ENCODE data around the gene ARHGEF3.

ARHGEF3 gene

DNA sequence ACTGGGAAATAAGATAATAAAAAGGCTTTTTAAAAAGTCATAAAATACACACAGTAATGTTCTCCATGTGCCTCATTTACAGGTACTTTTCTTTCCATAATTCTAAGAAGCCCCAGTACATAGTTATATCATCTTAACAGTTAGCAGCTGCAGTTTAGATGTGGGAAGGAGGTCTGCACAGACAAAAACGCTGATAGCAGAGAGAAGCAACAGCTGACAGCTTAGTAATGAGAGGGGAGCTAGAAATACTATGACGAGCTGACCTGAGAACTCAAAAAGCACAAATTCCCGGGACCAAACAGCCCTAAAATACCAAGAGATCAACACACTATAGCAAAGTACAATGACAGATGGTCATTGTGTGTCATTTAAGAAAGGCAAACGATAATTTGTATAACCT lies 36.7 kb upstream of the ARHGEF3 start:
- Histone ChIP-seq H3K27me3 (replicated peaks) (no peaks in the 10 kb centered on the region), H3K4me3 (ENCODE audit: low read depth, low read length) (no peak overlapping the region), H3K27ac (no peak overlapping the region), H3K36me3 (replicated peaks) (no peaks in the 10 kb centered on the region)
- DNase-seq = no peak
- TF ChIP-seq, protein P1, sequence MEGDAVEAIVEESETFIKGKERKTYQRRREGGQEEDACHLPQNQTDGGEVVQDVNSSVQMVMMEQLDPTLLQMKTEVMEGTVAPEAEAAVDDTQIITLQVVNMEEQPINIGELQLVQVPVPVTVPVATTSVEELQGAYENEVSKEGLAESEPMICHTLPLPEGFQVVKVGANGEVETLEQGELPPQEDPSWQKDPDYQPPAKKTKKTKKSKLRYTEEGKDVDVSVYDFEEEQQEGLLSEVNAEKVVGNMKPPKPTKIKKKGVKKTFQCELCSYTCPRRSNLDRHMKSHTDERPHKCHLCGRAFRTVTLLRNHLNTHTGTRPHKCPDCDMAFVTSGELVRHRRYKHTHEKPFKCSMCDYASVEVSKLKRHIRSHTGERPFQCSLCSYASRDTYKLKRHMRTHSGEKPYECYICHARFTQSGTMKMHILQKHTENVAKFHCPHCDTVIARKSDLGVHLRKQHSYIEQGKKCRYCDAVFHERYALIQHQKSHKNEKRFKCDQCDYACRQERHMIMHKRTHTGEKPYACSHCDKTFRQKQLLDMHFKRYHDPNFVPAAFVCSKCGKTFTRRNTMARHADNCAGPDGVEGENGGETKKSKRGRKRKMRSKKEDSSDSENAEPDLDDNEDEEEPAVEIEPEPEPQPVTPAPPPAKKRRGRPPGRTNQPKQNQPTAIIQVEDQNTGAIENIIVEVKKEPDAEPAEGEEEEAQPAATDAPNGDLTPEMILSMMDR (IDR thresholded peaks at IDR 0.05; ENCODE audit: low read depth, low read length, missing control alignments) = no peak
- in situ Hi-C loops (cut with HindIII; ENCODE audit: low pct_ligation_motif_present, low sequenced_read_pairs) = no loop called here

DNA sequence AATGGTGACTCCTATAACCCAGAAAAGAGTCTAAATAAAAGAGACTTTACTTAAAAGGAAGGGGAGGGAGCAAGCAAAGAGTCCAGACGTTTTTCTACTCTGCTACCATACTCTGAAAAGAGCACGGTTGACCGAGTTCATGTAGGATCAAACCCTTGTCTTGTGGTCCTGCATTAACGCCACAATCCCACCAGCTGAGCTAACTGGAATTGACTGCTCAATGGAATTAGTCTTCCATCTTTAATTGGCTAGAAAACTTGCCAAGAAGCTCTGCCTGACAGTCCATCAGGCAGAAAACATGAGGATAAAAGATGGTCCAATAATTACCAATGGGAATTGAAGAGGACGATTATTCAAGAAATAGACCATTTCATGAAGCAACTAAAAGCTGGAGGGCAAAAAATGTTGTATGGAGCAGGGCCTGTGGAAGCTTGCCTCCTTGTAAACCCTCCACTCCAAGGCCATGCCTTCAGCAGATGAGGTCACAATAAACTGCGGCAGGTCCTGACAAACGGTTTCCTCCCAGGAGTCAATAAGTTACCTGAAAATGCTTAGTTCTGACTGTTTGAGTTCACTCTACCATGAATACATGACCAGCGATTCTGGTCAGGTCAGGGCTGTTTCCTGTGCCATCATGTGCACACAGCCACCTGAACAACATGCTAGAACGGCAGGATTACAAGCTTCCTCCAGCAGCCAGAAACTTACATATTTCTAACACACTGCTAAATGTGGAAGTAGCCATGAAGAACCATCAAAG lies 35.6 kb upstream of the ARHGEF3 start:
- in situ Hi-C loops (cut with HindIII; ENCODE audit: low pct_ligation_motif_present, low sequenced_read_pairs) = no loop called here
- TF ChIP-seq, protein P1 (IDR thresholded peaks at IDR 0.05; ENCODE audit: low read depth, low read length, missing control alignments) = no peak
- Histone ChIP-seq H3K27me3 (replicated peaks) (no peaks in the 10 kb centered on the region), H3K4me3 (ENCODE audit: low read depth, low read length) (no peak overlapping the region), H3K36me3 (replicated peaks) (no peaks in the 10 kb centered on the region), H3K27ac (no peak overlapping the region)
- no peak for DNase-seq

DNA sequence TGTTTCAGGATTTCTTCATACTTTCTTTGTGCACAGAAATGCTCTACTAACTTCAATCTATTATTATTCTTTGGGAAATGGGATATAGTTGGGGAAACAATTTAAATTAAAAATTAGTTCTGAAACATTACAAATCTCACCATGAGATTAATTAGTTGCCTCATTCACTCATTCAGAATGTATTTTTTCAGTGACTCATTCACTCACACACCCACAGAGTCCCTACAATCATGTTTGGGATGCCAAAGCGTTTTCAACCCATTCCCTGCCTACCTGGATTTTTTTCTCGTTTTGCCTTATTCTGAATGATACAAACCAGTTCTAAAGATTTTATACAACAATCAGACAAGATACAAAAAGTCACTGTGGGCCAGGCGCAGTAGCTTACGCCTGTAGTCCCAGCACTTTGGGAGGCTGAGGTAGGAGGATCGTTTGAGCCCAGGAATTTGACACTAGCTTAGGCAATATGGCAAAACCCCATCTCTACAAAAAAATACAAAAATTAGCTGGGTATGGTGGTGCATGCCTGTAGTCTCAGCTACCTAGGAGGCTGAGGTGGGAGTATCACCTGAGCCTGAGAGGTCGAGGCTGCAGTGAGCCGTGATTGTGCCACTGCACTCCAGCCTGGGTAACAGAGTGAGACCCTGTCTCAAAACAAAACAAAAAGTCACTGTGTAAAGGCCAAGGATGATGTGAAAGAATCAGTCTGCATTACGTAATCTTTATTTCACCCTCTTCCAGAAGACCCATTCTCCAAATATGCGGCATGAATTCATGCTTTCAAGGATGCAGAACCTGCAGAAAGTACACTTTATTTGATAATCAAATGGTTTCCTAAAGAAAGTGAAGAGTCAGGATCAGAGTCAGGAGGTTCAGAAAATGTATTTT lies 34.8 kb upstream of the ARHGEF3 start:
- in situ Hi-C loops (cut with HindIII; ENCODE audit: low pct_ligation_motif_present, low sequenced_read_pairs) = no loop called here
- DNase-seq = no peak
- no peaks in the 10 kb centered on the region for H3K27me3 ChIP-seq (replicated peaks)
- no peak overlapping the region for H3K27ac ChIP-seq
- no peak overlapping the region for H3K4me3 ChIP-seq (ENCODE audit: low read depth, low read length)
- TF ChIP-seq, protein P1 (IDR thresholded peaks at IDR 0.05; ENCODE audit: low read depth, low read length, missing control alignments) = no peak
- no peaks in the 10 kb centered on the region for H3K36me3 ChIP-seq (replicated peaks)

DNA sequence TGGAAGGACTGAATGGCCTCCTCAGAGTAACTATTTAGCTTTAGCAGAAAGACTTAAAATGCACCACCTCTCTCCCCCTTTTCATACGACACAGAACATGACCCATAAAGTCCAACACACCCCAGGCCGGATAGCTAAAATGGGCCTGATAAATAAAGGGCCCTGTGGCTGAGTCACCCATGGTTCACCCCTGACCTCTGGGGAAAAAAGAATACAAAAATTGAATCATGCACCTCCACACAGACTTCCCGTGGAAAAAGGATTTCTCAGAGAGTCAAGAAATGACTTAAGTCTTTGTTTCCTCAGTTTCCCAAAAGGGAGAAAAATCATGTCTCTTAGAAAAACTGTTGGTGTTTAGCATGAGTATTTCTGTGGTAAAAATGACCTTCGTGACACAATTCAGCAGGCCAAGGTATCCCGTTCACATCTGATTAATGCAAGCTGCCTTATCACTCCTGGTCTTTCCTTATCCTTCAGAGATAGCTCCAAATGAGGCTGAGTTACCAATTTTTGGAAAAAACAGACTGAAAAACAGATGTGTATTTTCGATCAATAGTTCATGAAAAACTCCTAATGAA lies 34.0 kb upstream of the ARHGEF3 start:
- TF ChIP-seq, protein P1 (IDR thresholded peaks at IDR 0.05; ENCODE audit: low read depth, low read length, missing control alignments) = no peak
- Histone ChIP-seq H3K4me3 (ENCODE audit: low read depth, low read length) (no peak overlapping the region), H3K27me3 (replicated peaks) (no peaks in the 10 kb centered on the region), H3K27ac (no peak overlapping the region), H3K36me3 (replicated peaks) (no peaks in the 10 kb centered on the region)
- DNase-seq = no peak
- in situ Hi-C loops (cut with HindIII; ENCODE audit: low pct_ligation_motif_present, low sequenced_read_pairs) = no loop called here

DNA sequence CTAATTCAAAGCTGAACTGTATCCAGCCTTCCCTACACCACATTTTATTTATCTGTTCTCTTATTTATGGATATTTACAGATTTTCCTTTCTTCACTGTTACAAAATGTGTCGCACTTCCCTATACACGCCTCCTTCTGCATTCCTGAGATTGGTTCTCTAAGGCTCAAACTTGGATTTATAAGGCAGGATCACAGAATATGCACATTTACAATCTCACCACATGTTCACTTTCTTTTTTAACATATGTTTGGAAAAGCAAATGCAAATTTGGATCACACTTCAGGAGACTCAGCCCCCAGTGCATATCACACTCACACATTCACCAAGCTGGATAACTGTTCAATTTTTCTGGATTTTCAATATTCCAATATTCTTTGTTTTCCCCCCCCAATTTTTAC lies 31.8 kb upstream of the ARHGEF3 start:
- in situ Hi-C loops (cut with HindIII; ENCODE audit: low pct_ligation_motif_present, low sequenced_read_pairs) = no loop called here

More for the DNA sequence above, 31.8 kb upstream of the ARHGEF3 start:
- Histone ChIP-seq H3K4me3 (ENCODE audit: low read depth, low read length) (no peak overlapping the region), H3K27ac (no peak overlapping the region), H3K36me3 (replicated peaks) (no peaks in the 10 kb centered on the region), H3K27me3 (replicated peaks) (no peaks in the 10 kb centered on the region)
- TF ChIP-seq, protein P1 (IDR thresholded peaks at IDR 0.05; ENCODE audit: low read depth, low read length, missing control alignments) = no peak
- DNase-seq = no peak

Measured in brain microvascular endothelial cell (primary cell).